ENCODE data around the gene PIR. TPM values are rescaled to one million over a fixed set of nuclear protein-coding genes. Genes with fewer than 3 reads are reported as not detected.

The PIR gene
- total RNA-seq, 1 experiment from 2014 or later, result 58.0 TPM

DNA sequence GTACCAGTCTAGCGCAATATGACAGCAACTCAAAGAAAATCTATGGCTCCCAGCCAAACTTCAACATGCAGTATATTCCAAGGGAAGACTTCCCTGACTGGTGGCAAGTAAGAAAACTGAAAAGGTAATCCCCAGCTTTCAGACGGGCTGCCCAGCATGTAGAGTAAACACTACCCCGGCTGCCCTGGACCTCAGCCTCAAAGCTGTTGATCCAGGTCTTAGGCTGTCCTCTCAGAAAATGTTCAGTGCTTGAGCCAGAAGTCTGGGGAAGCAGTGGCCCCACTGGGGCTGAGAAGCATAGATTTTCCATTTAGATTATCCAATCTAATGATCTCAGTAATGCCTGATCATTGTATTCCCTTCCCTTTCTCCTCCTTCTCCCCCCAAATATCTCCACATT is 29.3 kb upstream of the PIR start:
- intact Hi-C loops (cut with micrococcal nuclease; ENCODE audit: unreplicated experiment), result no loop called here
- DNase-seq (ENCODE audit: low spot score), result no peak
- Histone ChIP-seq H3K4me1 (ENCODE audit: insufficient read depth, low read length, poor library complexity, severe bottlenecking) (peaks cover 6% of the 10 kb centered on the region), H3K27me3 (replicated peaks; ENCODE audit: insufficient read depth, low read depth, low read length, poor library complexity) (peaks cover 21% of the 10 kb centered on the region), H3K9me3 (ENCODE audit: low read depth, low read length, poor library complexity, severe bottlenecking) (no peaks in the 10 kb centered on the region), H3K27ac (ENCODE audit: low read depth, low read length, poor library complexity, severe bottlenecking) (no peak overlapping the region), H3K36me3 (ENCODE audit: insufficient read depth, low read length, poor library complexity, severe bottlenecking) (no peaks in the 10 kb centered on the region), H3K4me3 (ENCODE audit: low read depth, low read length, poor library complexity, severe bottlenecking) (no peak overlapping the region)
- TF ChIP-seq, protein P1, sequence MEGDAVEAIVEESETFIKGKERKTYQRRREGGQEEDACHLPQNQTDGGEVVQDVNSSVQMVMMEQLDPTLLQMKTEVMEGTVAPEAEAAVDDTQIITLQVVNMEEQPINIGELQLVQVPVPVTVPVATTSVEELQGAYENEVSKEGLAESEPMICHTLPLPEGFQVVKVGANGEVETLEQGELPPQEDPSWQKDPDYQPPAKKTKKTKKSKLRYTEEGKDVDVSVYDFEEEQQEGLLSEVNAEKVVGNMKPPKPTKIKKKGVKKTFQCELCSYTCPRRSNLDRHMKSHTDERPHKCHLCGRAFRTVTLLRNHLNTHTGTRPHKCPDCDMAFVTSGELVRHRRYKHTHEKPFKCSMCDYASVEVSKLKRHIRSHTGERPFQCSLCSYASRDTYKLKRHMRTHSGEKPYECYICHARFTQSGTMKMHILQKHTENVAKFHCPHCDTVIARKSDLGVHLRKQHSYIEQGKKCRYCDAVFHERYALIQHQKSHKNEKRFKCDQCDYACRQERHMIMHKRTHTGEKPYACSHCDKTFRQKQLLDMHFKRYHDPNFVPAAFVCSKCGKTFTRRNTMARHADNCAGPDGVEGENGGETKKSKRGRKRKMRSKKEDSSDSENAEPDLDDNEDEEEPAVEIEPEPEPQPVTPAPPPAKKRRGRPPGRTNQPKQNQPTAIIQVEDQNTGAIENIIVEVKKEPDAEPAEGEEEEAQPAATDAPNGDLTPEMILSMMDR (conservative IDR thresholded peaks at IDR 0.05; ENCODE audit: low read depth, low read length), result no peak
- no peak for TF ChIP-seq EZH2 (IDR thresholded peaks at IDR 0.05; ENCODE audit: borderline replicate concordance, low read depth, low read length, poor library complexity, severe bottlenecking)
- ChIA-PET CTCF (no interaction called here), POLR2A (ENCODE audit: low non-redundant PET) (no interaction called here)
- no TSS peak for BruUV-seq (replicated peaks)

DNA sequence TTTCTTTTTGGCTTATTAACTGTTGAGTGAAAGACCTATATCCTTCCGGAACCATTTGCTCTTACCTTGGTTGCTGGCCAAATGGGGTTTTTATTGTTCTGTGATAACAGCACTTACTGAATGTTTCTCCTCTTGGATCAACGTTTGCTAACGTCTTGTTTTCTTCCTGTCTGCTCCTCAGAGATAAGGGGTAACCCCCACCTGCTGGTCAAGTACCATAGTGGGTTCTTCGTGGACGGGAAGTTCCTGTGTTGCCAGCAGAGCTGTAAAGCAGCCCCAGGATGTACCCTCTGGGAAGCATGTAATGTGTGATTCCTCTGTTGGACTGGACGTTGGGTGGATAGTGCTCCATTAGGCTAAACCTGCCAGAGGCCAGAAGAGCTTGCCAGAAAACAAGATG is 22.8 kb upstream of the PIR start:
- intact Hi-C loops (cut with micrococcal nuclease; ENCODE audit: unreplicated experiment), result no loop called here
- Histone ChIP-seq H3K27ac (ENCODE audit: low read depth, low read length, poor library complexity, severe bottlenecking) (no peak overlapping the region), H3K27me3 (replicated peaks; ENCODE audit: insufficient read depth, low read depth, low read length, poor library complexity) (peaks cover 8% of the 10 kb centered on the region), H3K9me3 (ENCODE audit: low read depth, low read length, poor library complexity, severe bottlenecking) (no peaks in the 10 kb centered on the region), H3K4me1 (ENCODE audit: insufficient read depth, low read length, poor library complexity, severe bottlenecking) (no peaks in the 10 kb centered on the region), H3K36me3 (ENCODE audit: insufficient read depth, low read length, poor library complexity, severe bottlenecking) (no peaks in the 10 kb centered on the region), H3K4me3 (ENCODE audit: low read depth, low read length, poor library complexity, severe bottlenecking) (no peak overlapping the region)
- no TSS peak for BruUV-seq (replicated peaks)
- TF ChIP-seq EZH2 (IDR thresholded peaks at IDR 0.05; ENCODE audit: borderline replicate concordance, low read depth, low read length, poor library complexity, severe bottlenecking), result no peak
- TF ChIP-seq, protein P1 (conservative IDR thresholded peaks at IDR 0.05; ENCODE audit: low read depth, low read length), result no peak
- no peak for DNase-seq (ENCODE audit: low spot score)
- POLR2A ChIA-PET (ENCODE audit: low non-redundant PET), result no interaction called here
- CTCF ChIA-PET, result no interaction called here

DNA sequence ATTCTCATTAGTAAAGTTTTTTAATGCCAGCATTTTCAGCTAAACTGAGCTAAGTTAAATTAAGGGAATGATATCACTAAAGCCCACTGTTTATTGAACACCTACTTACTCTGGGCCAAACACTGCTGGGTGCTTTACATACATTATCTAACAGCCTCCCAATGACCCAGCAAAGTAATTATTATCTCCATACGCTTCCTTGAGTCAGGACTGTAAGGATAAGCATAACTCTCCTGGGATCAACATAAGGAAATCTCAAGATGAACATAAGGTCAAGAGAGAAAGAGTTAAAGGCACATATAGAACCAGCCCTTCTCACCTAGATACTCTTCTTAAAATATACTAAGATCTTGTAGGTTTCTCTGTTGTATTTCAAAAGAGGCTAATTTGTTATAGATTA is 21.1 kb upstream of the PIR start:
- Histone ChIP-seq H3K4me1 (ENCODE audit: insufficient read depth, low read length, poor library complexity, severe bottlenecking) (no peaks in the 10 kb centered on the region), H3K27ac (ENCODE audit: low read depth, low read length, poor library complexity, severe bottlenecking) (no peak overlapping the region), H3K4me3 (ENCODE audit: low read depth, low read length, poor library complexity, severe bottlenecking) (no peak overlapping the region), H3K27me3 (replicated peaks; ENCODE audit: insufficient read depth, low read depth, low read length, poor library complexity) (peaks cover 8% of the 10 kb centered on the region), H3K9me3 (ENCODE audit: low read depth, low read length, poor library complexity, severe bottlenecking) (no peaks in the 10 kb centered on the region), H3K36me3 (ENCODE audit: insufficient read depth, low read length, poor library complexity, severe bottlenecking) (no peaks in the 10 kb centered on the region)
- no peak for DNase-seq (ENCODE audit: low spot score)
- BruUV-seq (replicated peaks), result no TSS peak
- ChIA-PET CTCF (no interaction called here), POLR2A (ENCODE audit: low non-redundant PET) (no interaction called here)
- TF ChIP-seq, protein P1 (conservative IDR thresholded peaks at IDR 0.05; ENCODE audit: low read depth, low read length), result no peak
- TF ChIP-seq EZH2 (IDR thresholded peaks at IDR 0.05; ENCODE audit: borderline replicate concordance, low read depth, low read length, poor library complexity, severe bottlenecking), result no peak
- intact Hi-C loops (cut with micrococcal nuclease; ENCODE audit: unreplicated experiment), result no loop called here

All from A673 (cell line).